HCT116 (cell line): ENCODE measurements around the gene FTO. TPM values are rescaled to one million over a fixed set of nuclear protein-coding genes. Genes with fewer than 3 reads are reported as not detected.
A peak's percentile ranks its signal among the peaks of the same experiment; 100 is the strongest.

Experiments
- ATAC-seq: fragments of 200-7000 bp; cut with Tn5 transposase; 2 replicates; pipeline ENCODE4 v1.9.1; 2020; ENCODE audit warnings: mild to moderate bottlenecking, moderate library complexity
- BruUV-seq: library from RNA; stranded (reverse); fragments of 400-500 nt; replicated peaks from 2 replicates; lab custom pipeline; 2021; lab: Mats Ljungman, UMichigan
- CTCF ChIA-PET: fragments of 300-600 bp; sonication (Branson Sonifier 250); formaldehyde crosslinking; loops from one replicate; lab custom pipeline; 2021; ENCODE audit warnings: antibody characterized with exemption; lab: Charles Lee
- POLR2A ChIA-PET: fragments of 300-600, 350-600 bp; sonication (Branson Sonifier 250); formaldehyde crosslinking; loops from one replicate; lab custom pipeline; 2021; ENCODE audit warnings: antibody characterized with exemption; lab: Charles Lee
- RAD21 ChIA-PET, 2 experiments: fragments of 300-600 bp; sonication (Branson Sonifier 250); formaldehyde crosslinking; loops; one replicate each; lab custom pipeline; 2023; ENCODE audit warnings: low total read pairs in 2 of 2; ENCODE audit not compliant: uncharacterized antibody in 2 of 2, unreplicated experiment in 2 of 2, low non-redundant PET in 1 of 2; lab: Charles Lee
- DNase-seq: peaks from one replicate; pipeline ENCODE4 v3.0.0-alpha.2; 2010; ENCODE audit warnings: low read depth, low spot score
- H2AFZ ChIP-seq: fragments of 200-600 bp; shearing (Covaris generic), sonication (generic); 2 replicates; pipeline ENCODE4 v1.6.1; 2017; ENCODE audit warnings: low read depth, mixed run types, mixed read lengths, antibody characterized with exemption, low read length; ENCODE audit not compliant: poor library complexity, severe bottlenecking
- H3K27ac ChIP-seq: 2 replicates; pipeline ENCODE4 v1.5.1; 2012; ENCODE audit warnings: low read depth, low read length
- H3K27me3 ChIP-seq: fragments of 200-600 bp; sonication (generic); 2 replicates; pipeline ENCODE4 v1.6.1; 2016; ENCODE audit warnings: mixed run types, low read length, mixed read lengths; ENCODE audit not compliant: insufficient read depth
- H3K36me3 ChIP-seq, 2 experiments: fragments of 200-500 bp in 1 of 2; fragments of 200-600 bp in 1 of 2; sonication (Bioruptor generic) in 1 of 2; sonication (generic) in 1 of 2; 2 replicates each; pipeline versions ENCODE4 v1.5.1 to v1.6.1; 2014 to 2016; ENCODE audit warnings: low read length in 2 of 2, inconsistent platforms in 1 of 2, mixed read lengths in 1 of 2, mixed run types in 1 of 2; ENCODE audit not compliant: insufficient read depth in 2 of 2, control insufficient read depth in 1 of 2
- H3K4me1 ChIP-seq, 2 experiments: fragments of 200-600 bp in 1 of 2; sonication (generic) in 1 of 2; 2 replicates each; pipeline versions ENCODE4 v1.5.1 to v1.6.1; 2012 to 2017; ENCODE audit warnings: low read length in 2 of 2, inconsistent platforms in 1 of 2, mild to moderate bottlenecking in 1 of 2, mixed read lengths in 1 of 2, mixed run types in 1 of 2, moderate library complexity in 1 of 2; ENCODE audit not compliant: insufficient read depth in 2 of 2, control insufficient read depth in 1 of 2
- H3K4me2 ChIP-seq: fragments of 200-600 bp; sonication (generic); 2 replicates; pipeline ENCODE4 v1.6.1; 2017; ENCODE audit warnings: mixed run types, low read length, mixed read lengths
- H3K4me3 ChIP-seq, 2 experiments: fragments of 200-600 bp in 1 of 2; sonication (generic) in 1 of 2; replicated peaks in 1 of 2; 2 replicates each; pipeline ENCODE4 v1.5.1; 2011 to 2016; ENCODE audit warnings: low read length in 2 of 2, control low read depth in 1 of 2, low read depth in 1 of 2, mild to moderate bottlenecking in 1 of 2, mixed read lengths in 1 of 2, mixed run types in 1 of 2
- H3K79me2 ChIP-seq: fragments of 200-600 bp; sonication (generic); 2 replicates; pipeline ENCODE4 v1.6.1; 2017; ENCODE audit warnings: mild to moderate bottlenecking, mixed run types, low read length, moderate library complexity, mixed read lengths; ENCODE audit not compliant: insufficient read depth
- H3K9ac ChIP-seq: fragments of 200-600 bp; sonication (generic); 2 replicates; pipeline ENCODE4 v1.6.1; 2016; ENCODE audit warnings: low read length, mixed read lengths
- H3K9me2 ChIP-seq: fragments of 200-600 bp; sonication (generic), shearing (Covaris generic); 2 replicates; pipeline ENCODE4 v1.6.1; 2017; ENCODE audit warnings: mixed run types, mild to moderate bottlenecking, moderate library complexity; ENCODE audit not compliant: insufficient read depth
- H3K9me3 ChIP-seq, 2 experiments: fragments of 200-500 bp in 1 of 2; fragments of 200-600 bp in 1 of 2; sonication (Bioruptor generic) in 1 of 2; sonication (generic) in 1 of 2; 2 replicates each; pipeline ENCODE4 v1.6.1; 2014 to 2017; ENCODE audit warnings: low read length in 2 of 2, mixed read lengths in 2 of 2, inconsistent platforms in 1 of 2, low read depth in 1 of 2, mild to moderate bottlenecking in 1 of 2, mixed run types in 1 of 2, moderate library complexity in 1 of 2; ENCODE audit not compliant: control insufficient read depth in 1 of 2, insufficient read depth in 1 of 2
- H4K20me1 ChIP-seq: fragments of 200-600 bp; sonication (generic), shearing (Covaris generic); 2 replicates; pipeline ENCODE4 v1.6.1; 2017; ENCODE audit warnings: mixed run types, mild to moderate bottlenecking, moderate library complexity; ENCODE audit not compliant: insufficient read depth
- CBX3 ChIP-seq: IDR thresholded peaks from 2 replicates; pipeline ENCODE4 v1.6.1; 2012; ENCODE audit warnings: low read depth
- CEBPB ChIP-seq: IDR thresholded peaks from 2 replicates; pipeline ENCODE4 v1.6.1; 2012; ENCODE audit warnings: low read depth
- EGR1 ChIP-seq: IDR thresholded peaks from 2 replicates; pipeline ENCODE4 v1.6.1; 2012; ENCODE audit warnings: low read depth
- EZH2phosphoT487 ChIP-seq: fragments of 200-600 bp; IDR thresholded peaks from 2 replicates; pipeline ENCODE4 v1.6.1; 2018; ENCODE audit warnings: antibody characterized with exemption, borderline replicate concordance
- FOSL1 ChIP-seq: IDR thresholded peaks from 2 replicates; pipeline ENCODE4 v1.6.1; 2012; ENCODE audit warnings: low read depth
- JUND ChIP-seq: IDR thresholded peaks from 2 replicates; pipeline ENCODE4 v1.6.1; 2012
- MAX ChIP-seq: IDR thresholded peaks from 2 replicates; pipeline ENCODE4 v1.6.1; 2012
- RAD21 ChIP-seq: IDR thresholded peaks from 2 replicates; pipeline ENCODE4 v1.6.1; 2012; ENCODE audit warnings: low read depth, mild to moderate bottlenecking
- SIN3A ChIP-seq: IDR thresholded peaks from 2 replicates; pipeline ENCODE4 v1.6.1; 2012; ENCODE audit warnings: low read depth
- SRF ChIP-seq: IDR thresholded peaks from 2 replicates; pipeline ENCODE4 v1.6.1; 2012; ENCODE audit warnings: low read depth
- TCF7L2 ChIP-seq: IDR thresholded peaks from 2 replicates; pipeline ENCODE4 v1.7.0; 2011; ENCODE audit warnings: borderline replicate concordance, inconsistent platforms; ENCODE audit not compliant: insufficient read depth, insufficient read length; ENCODE audit errors: extremely low read depth
- YY1 ChIP-seq: IDR thresholded peaks from 2 replicates; pipeline ENCODE4 v1.6.1; 2011; ENCODE audit warnings: low read length, low read depth, moderate library complexity, mild to moderate bottlenecking; ENCODE audit not compliant: insufficient replicate concordance; ENCODE audit errors: extremely low read depth
- intact Hi-C: fragments of 100-400 bp; cut with micrococcal nuclease; formaldehyde crosslinking; loops from 2 replicates; pipeline ENCODE4 v1.10.0; 2022
- total RNA-seq: library from RNA; stranded (reverse); gene quantifications from one replicate; pipeline ENCODE4 v1.2.1, GENCODE V29; 2021; ENCODE audit not compliant: unreplicated experiment
- TF ChIP-seq, protein P1 (sequence below), 3 experiments: fragments of 200-600 bp in 1 of 3; sonication (generic) in 1 of 3; IDR thresholded peaks in 2 of 3; conservative IDR thresholded peaks in 1 of 3; 2 replicates each; pipeline ENCODE4 v1.5.1; 2012 to 2017; ENCODE audit warnings: low read depth in 2 of 3, low read length in 2 of 3, antibody characterized with exemption in 1 of 3, borderline replicate concordance in 1 of 3, control low read depth in 1 of 3, mild to moderate bottlenecking in 1 of 3, mixed read lengths in 1 of 3, mixed run types in 1 of 3, moderate library complexity in 1 of 3; ENCODE audit not compliant: insufficient read depth in 1 of 3

The FTO gene
- total RNA-seq, 1 experiment from 2014 or later, result 55.2 TPM

GRCh38 chr16:53821487-53821886 lies 117.5 kb downstream of the FTO start:
- H3K36me3 ChIP-seq, result no peaks in the 10 kb centered on the region
- peak overlapping the region; percentile 63 for H3K4me2 ChIP-seq
- RAD21 ChIA-PET, result no interaction called here
- H3K79me2 ChIP-seq, result no peaks in the 10 kb centered on the region; the same call in 1 of the 2 replicates
- no peaks in the 10 kb centered on the region for H3K9me2 ChIP-seq
- no peak overlapping the region for H2AFZ ChIP-seq
- peak overlapping the region; percentile 1; the same call in 1 of the 2 replicates for H3K27ac ChIP-seq
- BruUV-seq, result no TSS peak
- no peaks in the 10 kb centered on the region for H4K20me1 ChIP-seq
- CTCF ChIA-PET, result interaction anchor here (0.6 to 1.1 kb wide), 2 partner anchors 9 to 102 kb away, joined by 3 to 4 read pairs; no protein-coding TSS in a partner anchor
- TF ChIP-seq TCF7L2 (no peak), SRF (no peak), RAD21 (no peak), SIN3A (no peak), EZH2phosphoT487 (no peak), EGR1 (no peak), YY1 (no peak), CBX3 (no peak)
- no peak overlapping the region for H3K9ac ChIP-seq
- POLR2A ChIA-PET, result interaction anchor here (1.1 kb wide), 1 partner anchor 37 kb away, joined by 3 read pairs; no protein-coding TSS in a partner anchor
- H3K4me1 ChIP-seq, result peaks cover 30 to 41% of the 10 kb centered on the region in 2 experiments
- H3K9me3 ChIP-seq, result no peaks in the 10 kb centered on the region
- DNase-seq (no peak), ATAC-seq (peak; percentile 46; the same call in 1 of the 2 replicates)
- intact Hi-C loops, result no loop called here
- no peaks in the 10 kb centered on the region for H3K27me3 ChIP-seq
- no peak overlapping the region for H3K4me3 ChIP-seq

- Histone ChIP-seq H3K79me2 (no peaks in the 10 kb centered on the region; the same call in 1 of the 2 replicates), H3K4me2 (peak overlapping the region; percentile 63), H3K27me3 (no peaks in the 10 kb centered on the region), H3K36me3 (no peaks in the 10 kb centered on the region), H3K9me2 (no peaks in the 10 kb centered on the region), H3K4me1 (peaks cover 27 to 35% of the 10 kb centered on the region in 2 experiments), H4K20me1 (no peaks in the 10 kb centered on the region), H3K27ac (peak overlapping the region; percentile 1; the same call in 1 of the 2 replicates), H3K4me3 (no peak overlapping the region), H3K9me3 (no peaks in the 10 kb centered on the region), H2AFZ (no peak overlapping the region), H3K9ac (no peak overlapping the region)
- TF ChIP-seq FOSL1, result peak; percentile 48
- no peak for TF ChIP-seq RAD21
- no peak for TF ChIP-seq MAX
- peak; percentile 43; the same call in 1 of the 2 replicates for TF ChIP-seq JUND
- TF ChIP-seq CEBPB, result peak; percentile 11; the same call in 1 of the 2 replicates
- TF ChIP-seq, protein P1, sequence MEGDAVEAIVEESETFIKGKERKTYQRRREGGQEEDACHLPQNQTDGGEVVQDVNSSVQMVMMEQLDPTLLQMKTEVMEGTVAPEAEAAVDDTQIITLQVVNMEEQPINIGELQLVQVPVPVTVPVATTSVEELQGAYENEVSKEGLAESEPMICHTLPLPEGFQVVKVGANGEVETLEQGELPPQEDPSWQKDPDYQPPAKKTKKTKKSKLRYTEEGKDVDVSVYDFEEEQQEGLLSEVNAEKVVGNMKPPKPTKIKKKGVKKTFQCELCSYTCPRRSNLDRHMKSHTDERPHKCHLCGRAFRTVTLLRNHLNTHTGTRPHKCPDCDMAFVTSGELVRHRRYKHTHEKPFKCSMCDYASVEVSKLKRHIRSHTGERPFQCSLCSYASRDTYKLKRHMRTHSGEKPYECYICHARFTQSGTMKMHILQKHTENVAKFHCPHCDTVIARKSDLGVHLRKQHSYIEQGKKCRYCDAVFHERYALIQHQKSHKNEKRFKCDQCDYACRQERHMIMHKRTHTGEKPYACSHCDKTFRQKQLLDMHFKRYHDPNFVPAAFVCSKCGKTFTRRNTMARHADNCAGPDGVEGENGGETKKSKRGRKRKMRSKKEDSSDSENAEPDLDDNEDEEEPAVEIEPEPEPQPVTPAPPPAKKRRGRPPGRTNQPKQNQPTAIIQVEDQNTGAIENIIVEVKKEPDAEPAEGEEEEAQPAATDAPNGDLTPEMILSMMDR (IDR thresholded peaks at IDR 0.05 in 2 of 3, conservative IDR thresholded peaks at IDR 0.05 in 1 of 3; ENCODE audit: borderline replicate concordance in 1 of 3, insufficient read depth in 1 of 3, low read depth in 2 of 3, low read length in 2 of 3), result peak in 2 of 3 experiments; percentile 33 to 44; a peak in 4 of 6 replicates
- 0 out of 2 replicates have a peak, but pooled peaks have one; percentile 9 for TF ChIP-seq CBX3
- ATAC-seq (peak; percentile 73), DNase-seq (no peak)
- RAD21 ChIA-PET, result no interaction called here
- CTCF ChIA-PET, result interaction anchor here (0.6 to 1.1 kb wide), 2 partner anchors 9 to 102 kb away, joined by 3 to 4 read pairs; no protein-coding TSS in a partner anchor
- no TSS peak for BruUV-seq
- intact Hi-C loops, result no loop called here
- POLR2A ChIA-PET, result interaction anchor here (0.7 to 1.1 kb wide), 2 partner anchors 38 to 42 kb away, joined by 3 read pairs; no protein-coding TSS in a partner anchor
Measured at GRCh38 chr16:53821957-53822625, 118.1 kb downstream of the FTO start.
